Kidney (tissue), 14 donors: Measurements from ENCODE around the gene CNOT8. TPM values are rescaled to one million over a fixed set of nuclear protein-coding genes. Genes with fewer than 3 reads are reported as not detected.
"Not testable (repeated sequence)": the region's sequence is repeated elsewhere in the genome, so short reads cannot be mapped to it uniquely, and the experiment has no call there.

ENCODE experiments used
- DNase-seq, 5 donors: peaks; one replicate each; pipeline ENCODE4 v3.0.0-alpha.2; 2013 to 2020
- FAIRE-seq: peaks from 2 replicates; lab custom pipeline; 2012; peaks lifted over from hg19 to GRCh38; lab: Jason Lieb, UNC
- H3K27ac ChIP-seq, 2 donors: one replicate each; pipeline ENCODE4 v1.7.0; 2013; ENCODE audit warnings: low read depth in 2 of 2, low read length in 2 of 2, inconsistent platforms in 1 of 2
- H3K27me3 ChIP-seq: one replicate; pipeline ENCODE4 v1.7.1; 2013; ENCODE audit warnings: low read length, inconsistent platforms; ENCODE audit not compliant: control insufficient read depth, insufficient read depth
- H3K36me3 ChIP-seq, 3 donors: one replicate each; pipeline versions ENCODE4 v1.7.0 to v1.7.1; 2013; ENCODE audit warnings: low read length in 3 of 3, control low read depth in 1 of 3, inconsistent platforms in 1 of 3; ENCODE audit not compliant: insufficient read depth in 3 of 3, control insufficient read depth in 2 of 3
- H3K4me1 ChIP-seq, 3 donors: one replicate each; pipeline versions ENCODE4 v1.7.0 to v1.7.1; 2013; ENCODE audit warnings: low read length in 3 of 3, inconsistent platforms in 1 of 3, low read depth in 1 of 3; ENCODE audit not compliant: control insufficient read depth in 2 of 3, insufficient read depth in 2 of 3
- H3K4me3 ChIP-seq, 3 donors: one replicate each; pipeline versions ENCODE4 v1.7.0 to v1.8.1; 2013; ENCODE audit warnings: low read length in 3 of 3, control low read depth in 1 of 3, inconsistent platforms in 1 of 3
- H3K9ac ChIP-seq, 3 donors: one replicate each; pipeline versions ENCODE4 v1.7.0 to v1.7.1; 2013; ENCODE audit warnings: low read length in 3 of 3, control low read depth in 1 of 3, inconsistent platforms in 1 of 3
- H3K9me3 ChIP-seq, 3 donors: one replicate each; pipeline versions ENCODE4 v1.7.0 to v1.7.1; 2013; ENCODE audit warnings: low read length in 3 of 3, control low read depth in 1 of 3, inconsistent platforms in 1 of 3; ENCODE audit not compliant: control insufficient read depth in 2 of 3, insufficient read depth in 1 of 3
- intact Hi-C: fragments of 100-400 bp; cut with DNase I; formaldehyde crosslinking; loops from one replicate; pipeline ENCODE4 v1.11.1; 2022
- polyA plus RNA-seq: library from polyadenylated mRNA; stranded (reverse); fragments of 350-450 nt; fragmentation: Illumina TruSeq; extraction: RNeasy Lipid Tissue Mini Kit (QIAGEN cat#74804); gene quantifications from one replicate; pipeline ENCODE4 v1.2.3, GENCODE V29; 2014; ENCODE audit warnings: low read depth, low replicate concordance; ENCODE audit not compliant: insufficient read depth
- total RNA-seq: library from RNA; stranded (reverse); fragmentation: NEBNext Ultra II Directional; extraction: Animal tissue kit (Norgen Biotek cat#: 25700); gene quantifications from one replicate; pipeline ENCODE4 v1.2.1, GENCODE V29; 2021
- TF ChIP-seq, protein P1 (sequence below): IDR thresholded peaks from 3 replicates; pipeline ENCODE4 v1.5.1; 2012; ENCODE audit warnings: mild to moderate bottlenecking, moderate library complexity, borderline replicate concordance; ENCODE audit not compliant: insufficient read depth; ENCODE audit errors: extremely low read depth
- donor health status: control.
- donor health status: control.
- donor health status: control.
- donor health status: control.
- donor health status: control.
- donor health status: DM: yes; HTN: yes; CAD: no.
- donor health status: Normal renal cell carcinoma (clear cell type).

CNOT8 gene
- total and polyA plus RNA-seq, 2 donors from 2014 or later = 28.4 to 40.4 TPM

GRCh38 chr5:154830596-154830995 is 27.8 kb upstream of the CNOT8 start:
- Histone ChIP-seq H3K27me3 (no peaks in the 10 kb centered on the region), H3K27ac (no peak overlapping the region), H3K36me3 (peaks cover 2 to 22% (median 5%) of the 10 kb centered on the region in 3 donors), H3K9me3 (no peaks in the 10 kb centered on the region), H3K4me3 (no peak overlapping the region), H3K9ac (no peak overlapping the region), H3K4me1 (peaks cover 0 to 8% (median 0%) of the 10 kb centered on the region in 3 donors)
- DNase-seq (no peak), FAIRE-seq (no peak)
- TF ChIP-seq, protein P1, sequence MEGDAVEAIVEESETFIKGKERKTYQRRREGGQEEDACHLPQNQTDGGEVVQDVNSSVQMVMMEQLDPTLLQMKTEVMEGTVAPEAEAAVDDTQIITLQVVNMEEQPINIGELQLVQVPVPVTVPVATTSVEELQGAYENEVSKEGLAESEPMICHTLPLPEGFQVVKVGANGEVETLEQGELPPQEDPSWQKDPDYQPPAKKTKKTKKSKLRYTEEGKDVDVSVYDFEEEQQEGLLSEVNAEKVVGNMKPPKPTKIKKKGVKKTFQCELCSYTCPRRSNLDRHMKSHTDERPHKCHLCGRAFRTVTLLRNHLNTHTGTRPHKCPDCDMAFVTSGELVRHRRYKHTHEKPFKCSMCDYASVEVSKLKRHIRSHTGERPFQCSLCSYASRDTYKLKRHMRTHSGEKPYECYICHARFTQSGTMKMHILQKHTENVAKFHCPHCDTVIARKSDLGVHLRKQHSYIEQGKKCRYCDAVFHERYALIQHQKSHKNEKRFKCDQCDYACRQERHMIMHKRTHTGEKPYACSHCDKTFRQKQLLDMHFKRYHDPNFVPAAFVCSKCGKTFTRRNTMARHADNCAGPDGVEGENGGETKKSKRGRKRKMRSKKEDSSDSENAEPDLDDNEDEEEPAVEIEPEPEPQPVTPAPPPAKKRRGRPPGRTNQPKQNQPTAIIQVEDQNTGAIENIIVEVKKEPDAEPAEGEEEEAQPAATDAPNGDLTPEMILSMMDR = no peak
- intact Hi-C loops = no loop called here

DNA sequence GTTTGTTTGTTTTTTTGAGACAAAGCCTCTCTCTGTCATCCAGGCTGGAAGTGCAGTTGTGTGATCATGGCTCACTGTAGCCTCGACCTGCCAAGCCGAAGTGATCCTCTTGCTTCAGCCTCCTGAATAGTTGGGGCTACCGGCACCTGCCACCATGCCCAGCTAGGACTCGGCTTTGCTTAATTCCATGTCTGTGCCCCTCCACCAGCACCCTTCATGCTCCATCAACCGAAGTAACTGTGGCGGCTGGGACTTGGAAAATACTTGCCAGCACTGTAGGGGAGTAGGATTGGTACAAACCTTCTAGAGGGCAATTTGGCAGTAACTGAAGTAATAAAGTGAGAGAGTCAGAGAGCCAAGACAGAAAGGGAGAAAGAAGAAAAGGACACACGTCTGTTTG is 27.0 kb upstream of the CNOT8 start:
- Histone ChIP-seq H3K27ac (no peak overlapping the region), H3K36me3 (peaks cover 2 to 22% (median 5%) of the 10 kb centered on the region in 3 donors), H3K9ac (no peak overlapping the region), H3K27me3 (no peaks in the 10 kb centered on the region), H3K4me3 (no peak overlapping the region), H3K4me1 (peaks cover 0 to 8% (median 0%) of the 10 kb centered on the region in 3 donors), H3K9me3 (no peaks in the 10 kb centered on the region)
- TF ChIP-seq, protein P1 = no peak
- DNase-seq (no peak), FAIRE-seq (no peak)
- intact Hi-C loops = no loop called here

GRCh38 chr5:154832804-154833203 is 25.6 kb upstream of the CNOT8 start:
- H3K4me1 ChIP-seq, H3K27me3 ChIP-seq, FAIRE-seq, intact Hi-C loops, H3K9ac ChIP-seq, H3K27ac ChIP-seq, H3K4me3 ChIP-seq, H3K9me3 ChIP-seq, DNase-seq: not testable (repeated sequence)
- H3K36me3 ChIP-seq = peaks cover 2 to 24% (median 5%) of the 10 kb centered on the region in 3 donors

DNA sequence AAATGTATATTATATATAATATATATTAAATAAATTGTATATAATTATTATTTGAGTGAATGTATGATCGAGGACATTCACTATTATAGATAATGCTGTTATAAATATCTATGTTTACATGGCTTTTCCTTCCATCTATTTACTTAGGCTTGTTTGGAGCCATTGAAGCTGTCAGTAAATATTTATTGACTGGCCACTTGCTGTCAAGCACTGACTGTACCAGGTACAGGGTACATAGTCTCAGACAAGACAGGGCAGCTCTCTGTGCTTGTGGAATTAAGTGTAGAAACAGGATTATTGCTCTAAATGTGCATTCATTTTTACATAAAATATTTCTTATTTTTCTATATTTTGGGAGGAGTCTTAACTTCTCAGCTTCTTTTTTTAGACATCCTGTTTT is 24.4 kb upstream of the CNOT8 start:
- TF ChIP-seq, protein P1 = no peak
- no peak for FAIRE-seq
- Histone ChIP-seq H3K27ac (no peak overlapping the region), H3K4me1 (peaks cover 0 to 8% (median 0%) of the 10 kb centered on the region in 3 donors), H3K9me3 (no peaks in the 10 kb centered on the region), H3K9ac (no peak overlapping the region), H3K36me3 (peaks cover 2 to 25% (median 5%) of the 10 kb centered on the region in 3 donors), H3K27me3 (no peaks in the 10 kb centered on the region), H3K4me3 (no peak overlapping the region)
- DNase-seq = no peak
- intact Hi-C loops = no loop called here

DNA sequence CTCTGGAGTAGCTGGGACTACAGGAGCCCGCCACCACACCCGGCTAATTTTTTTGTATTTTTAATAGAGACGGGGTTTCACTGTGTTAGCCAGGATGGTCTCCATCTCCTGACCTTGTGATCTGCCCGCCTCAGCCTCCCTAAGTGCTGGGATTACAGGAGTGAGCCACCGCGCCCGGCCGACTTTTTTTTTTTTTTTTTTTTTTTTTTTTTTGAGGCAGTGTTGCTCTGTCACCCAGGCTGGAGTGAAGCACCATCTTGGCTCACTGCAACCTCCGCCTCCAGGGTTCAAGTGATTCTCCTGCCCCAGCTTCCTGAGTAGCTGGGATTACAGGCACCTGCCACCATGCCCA is 22.8 kb upstream of the CNOT8 start:
- H3K9ac ChIP-seq, intact Hi-C loops, H3K27me3 ChIP-seq, FAIRE-seq, H3K27ac ChIP-seq, H3K9me3 ChIP-seq, DNase-seq, H3K4me3 ChIP-seq, H3K4me1 ChIP-seq: not testable (repeated sequence)
- peaks cover 0 to 11% (median 0%) of the 10 kb centered on the region in 3 donors for H3K36me3 ChIP-seq
